Cardiac fibroblast (primary cell): Measurements from ENCODE around the gene CLIC4.

ENCODE experiments used
- DNase-seq, 2 donors: peaks; one replicate each; pipeline versions ENCODE4 v3.0.0 to v3.0.0-alpha.2; 2010; ENCODE audit warnings: low read depth in 2 of 2
- H3K4me3 ChIP-seq, 2 donors: replicated peaks in 1 of 2; 1 replicate in 1 of 2; 2 replicates in 1 of 2; pipeline ENCODE4 v1.5.1; 2011; ENCODE audit warnings: low read depth in 2 of 2, low read length in 2 of 2, mild to moderate bottlenecking in 2 of 2, moderate library complexity in 1 of 2
- TF ChIP-seq, protein P1 (sequence below): IDR thresholded peaks from one replicate; pipeline ENCODE4 v1.5.1; 2011; ENCODE audit warnings: low read depth, mild to moderate bottlenecking, low read length, inconsistent platforms

Gene CLIC4

GRCh38 chr1:24737368-24738117, 7.7 kb upstream of the CLIC4 start:
- H3K4me3 ChIP-seq, result no peak overlapping the region
- TF ChIP-seq, protein P1, sequence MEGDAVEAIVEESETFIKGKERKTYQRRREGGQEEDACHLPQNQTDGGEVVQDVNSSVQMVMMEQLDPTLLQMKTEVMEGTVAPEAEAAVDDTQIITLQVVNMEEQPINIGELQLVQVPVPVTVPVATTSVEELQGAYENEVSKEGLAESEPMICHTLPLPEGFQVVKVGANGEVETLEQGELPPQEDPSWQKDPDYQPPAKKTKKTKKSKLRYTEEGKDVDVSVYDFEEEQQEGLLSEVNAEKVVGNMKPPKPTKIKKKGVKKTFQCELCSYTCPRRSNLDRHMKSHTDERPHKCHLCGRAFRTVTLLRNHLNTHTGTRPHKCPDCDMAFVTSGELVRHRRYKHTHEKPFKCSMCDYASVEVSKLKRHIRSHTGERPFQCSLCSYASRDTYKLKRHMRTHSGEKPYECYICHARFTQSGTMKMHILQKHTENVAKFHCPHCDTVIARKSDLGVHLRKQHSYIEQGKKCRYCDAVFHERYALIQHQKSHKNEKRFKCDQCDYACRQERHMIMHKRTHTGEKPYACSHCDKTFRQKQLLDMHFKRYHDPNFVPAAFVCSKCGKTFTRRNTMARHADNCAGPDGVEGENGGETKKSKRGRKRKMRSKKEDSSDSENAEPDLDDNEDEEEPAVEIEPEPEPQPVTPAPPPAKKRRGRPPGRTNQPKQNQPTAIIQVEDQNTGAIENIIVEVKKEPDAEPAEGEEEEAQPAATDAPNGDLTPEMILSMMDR, result no peak

DNA sequence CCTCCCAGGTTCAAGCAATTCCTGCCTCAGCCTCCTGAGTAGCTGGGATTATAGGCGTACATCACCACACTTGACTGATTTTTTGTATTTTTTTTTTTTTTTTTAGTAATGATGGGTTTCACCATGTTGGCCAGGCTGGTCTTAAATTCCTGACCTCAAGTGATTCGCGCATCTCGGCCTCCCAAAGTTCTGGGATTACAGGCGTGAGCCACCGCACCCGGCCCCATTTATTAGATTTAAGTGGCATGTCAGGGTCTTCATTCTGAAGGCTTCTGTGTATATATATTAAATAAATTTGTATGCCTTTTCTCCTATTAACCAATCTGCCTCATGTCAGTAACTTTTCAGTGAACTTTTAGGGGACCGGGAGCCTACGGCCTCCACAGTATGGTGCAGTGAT, 6.0 kb upstream of the CLIC4 start:
- DNase-seq, result no peak
- TF ChIP-seq, protein P1, result no peak
- H3K4me3 ChIP-seq, result no peak overlapping the region

More at GRCh38 chr1:24737368-24738117, 7.7 kb upstream of the CLIC4 start:
- DNase-seq, result no peak

DNA sequence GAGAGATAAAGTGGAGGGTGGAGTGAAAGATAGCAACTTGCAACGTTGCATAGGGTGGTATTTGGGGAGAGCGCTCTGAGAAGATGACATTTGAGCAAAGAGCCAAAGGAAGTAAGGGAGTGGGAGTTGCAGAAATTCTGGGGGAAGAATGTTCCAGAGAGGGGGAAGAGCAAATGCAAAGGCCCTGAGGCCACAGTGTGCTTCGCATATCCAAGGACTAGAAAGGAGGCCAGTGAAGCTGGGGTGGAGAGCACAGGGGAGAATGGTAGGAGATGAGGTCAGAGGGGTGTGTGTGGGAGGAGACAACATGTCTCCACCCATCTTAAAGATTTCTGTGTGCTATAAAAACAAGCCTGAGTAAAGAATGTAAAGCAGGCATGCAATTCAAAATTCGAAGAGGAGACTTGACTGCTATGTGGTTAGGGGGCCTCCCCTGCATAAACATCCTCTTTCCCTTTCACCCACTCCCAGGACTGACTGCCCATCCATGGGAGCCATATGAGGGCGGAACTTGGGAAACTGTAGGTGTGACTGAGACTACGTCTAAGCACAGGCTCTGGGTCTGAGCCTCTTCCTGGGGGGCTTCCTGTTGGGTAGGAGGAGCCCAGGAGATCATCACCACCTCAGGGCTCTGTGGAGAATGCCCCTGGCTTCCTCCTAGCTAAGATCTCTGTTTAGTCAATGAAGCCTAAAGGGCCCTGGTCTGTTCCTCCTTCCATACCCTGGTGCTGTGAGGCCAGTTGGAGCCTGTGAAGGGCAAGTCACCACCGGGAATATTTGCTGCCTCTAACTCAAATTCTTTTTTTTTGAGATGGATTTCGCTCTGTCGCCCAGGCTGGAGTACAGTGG, 2.9 kb upstream of the CLIC4 start:
- H3K4me3 ChIP-seq, result no peak overlapping the region
- peak; percentile 53 to 70 for DNase-seq
- TF ChIP-seq, protein P1, result no peak

- H3K4me3 ChIP-seq, result no peak overlapping the region
Observed at GRCh38 chr1:24743404-24744211, 1.6 kb upstream of the CLIC4 start.

DNA sequence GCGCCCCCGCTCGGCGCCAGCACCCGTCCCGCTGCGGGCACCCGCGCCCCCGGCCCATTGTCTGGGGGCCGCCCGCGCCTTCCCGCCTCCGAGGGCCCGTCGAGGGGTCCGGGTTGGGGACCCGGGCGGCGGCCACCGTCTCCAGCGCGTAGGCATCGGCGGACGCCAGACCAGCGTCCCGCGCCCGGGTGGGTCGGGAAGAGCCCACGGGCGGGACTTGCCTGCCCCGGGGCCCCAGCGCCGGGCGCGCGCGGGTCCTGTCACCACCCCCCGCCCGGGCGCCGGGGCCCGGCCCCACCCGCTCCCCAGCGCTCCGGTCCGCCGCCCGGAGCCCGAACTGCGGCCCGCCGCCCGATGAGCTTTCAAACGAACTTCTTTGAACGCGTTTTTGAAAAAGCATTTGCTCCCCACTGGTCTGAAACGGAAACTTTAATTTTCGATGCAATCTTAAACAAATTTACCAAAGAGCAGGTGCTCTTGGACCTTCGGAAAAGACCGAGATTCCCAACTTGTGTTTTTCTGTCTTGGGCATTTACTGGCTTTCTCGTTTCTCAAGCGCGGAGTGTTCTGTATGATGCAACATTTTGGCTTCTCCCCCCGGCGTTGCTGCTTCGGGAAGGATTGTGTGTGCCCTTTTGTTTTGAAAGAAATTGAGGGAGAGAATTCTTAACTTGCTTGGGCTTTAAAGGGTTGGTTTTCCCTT, 615 bp downstream of the CLIC4 start:
- TF ChIP-seq, protein P1, result no peak
- DNase-seq, result peak; percentile 83 to 87

More at GRCh38 chr1:24743404-24744211, 1.6 kb upstream of the CLIC4 start:
- DNase-seq, result peak; percentile 54 to 80
- TF ChIP-seq, protein P1, result no peak

More for the DNA sequence above, 615 bp downstream of the CLIC4 start:
- H3K4me3 ChIP-seq, result peak overlapping the region; percentile 80 to 88
